Loucy (cell line): ENCODE data around the gene MYH15.

Experiments used
- EZH2phosphoT487 ChIP-seq: fragments of 200-600 bp; IDR thresholded peaks from 2 replicates; pipeline ENCODE4 v1.6.1; 2018; ENCODE audit warnings: antibody characterized with exemption, mild to moderate bottlenecking, moderate library complexity, borderline replicate concordance
- TF ChIP-seq, protein P1 (sequence below): fragments of 200-600 bp; sonication (generic); conservative IDR thresholded peaks from 2 replicates; pipeline ENCODE4 v1.5.1; 2014; ENCODE audit warnings: mild to moderate bottlenecking, antibody characterized with exemption, low read length

DNA sequence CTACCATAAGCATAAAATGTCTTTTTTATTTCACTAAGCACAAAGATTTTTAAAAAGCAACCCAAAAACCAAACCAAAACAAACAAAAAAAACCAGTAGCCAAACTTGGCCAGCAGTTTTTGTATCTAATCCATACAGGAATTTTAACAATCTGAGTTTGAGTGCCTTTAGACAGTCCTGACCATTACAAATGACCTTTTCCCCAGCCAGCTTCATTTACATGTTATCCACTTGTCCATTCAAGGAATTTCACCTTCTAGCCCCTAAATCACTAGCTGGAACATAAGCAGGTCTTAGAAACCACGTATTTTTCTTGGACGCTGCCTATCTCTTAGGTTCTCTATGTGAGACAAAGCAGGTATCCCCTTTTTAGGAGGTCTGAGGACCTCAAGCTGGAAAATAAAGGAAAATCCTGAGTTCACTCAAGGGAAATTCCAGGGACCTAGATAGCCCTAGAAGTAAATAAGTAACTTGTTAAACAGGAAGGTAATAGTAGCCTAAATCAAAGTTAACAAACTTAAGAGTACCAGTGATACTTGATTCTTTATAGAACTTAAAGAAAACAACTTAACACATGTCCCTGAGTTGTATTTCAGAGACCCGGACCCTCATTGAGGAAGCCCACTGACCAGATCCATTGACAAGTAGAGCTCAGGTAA lies 44.6 kb upstream of the MYH15 start:
- TF ChIP-seq, protein P1, sequence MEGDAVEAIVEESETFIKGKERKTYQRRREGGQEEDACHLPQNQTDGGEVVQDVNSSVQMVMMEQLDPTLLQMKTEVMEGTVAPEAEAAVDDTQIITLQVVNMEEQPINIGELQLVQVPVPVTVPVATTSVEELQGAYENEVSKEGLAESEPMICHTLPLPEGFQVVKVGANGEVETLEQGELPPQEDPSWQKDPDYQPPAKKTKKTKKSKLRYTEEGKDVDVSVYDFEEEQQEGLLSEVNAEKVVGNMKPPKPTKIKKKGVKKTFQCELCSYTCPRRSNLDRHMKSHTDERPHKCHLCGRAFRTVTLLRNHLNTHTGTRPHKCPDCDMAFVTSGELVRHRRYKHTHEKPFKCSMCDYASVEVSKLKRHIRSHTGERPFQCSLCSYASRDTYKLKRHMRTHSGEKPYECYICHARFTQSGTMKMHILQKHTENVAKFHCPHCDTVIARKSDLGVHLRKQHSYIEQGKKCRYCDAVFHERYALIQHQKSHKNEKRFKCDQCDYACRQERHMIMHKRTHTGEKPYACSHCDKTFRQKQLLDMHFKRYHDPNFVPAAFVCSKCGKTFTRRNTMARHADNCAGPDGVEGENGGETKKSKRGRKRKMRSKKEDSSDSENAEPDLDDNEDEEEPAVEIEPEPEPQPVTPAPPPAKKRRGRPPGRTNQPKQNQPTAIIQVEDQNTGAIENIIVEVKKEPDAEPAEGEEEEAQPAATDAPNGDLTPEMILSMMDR, result no peak
- no peak for TF ChIP-seq EZH2phosphoT487
